ENCODE data around the gene CDCP1.

DNA sequence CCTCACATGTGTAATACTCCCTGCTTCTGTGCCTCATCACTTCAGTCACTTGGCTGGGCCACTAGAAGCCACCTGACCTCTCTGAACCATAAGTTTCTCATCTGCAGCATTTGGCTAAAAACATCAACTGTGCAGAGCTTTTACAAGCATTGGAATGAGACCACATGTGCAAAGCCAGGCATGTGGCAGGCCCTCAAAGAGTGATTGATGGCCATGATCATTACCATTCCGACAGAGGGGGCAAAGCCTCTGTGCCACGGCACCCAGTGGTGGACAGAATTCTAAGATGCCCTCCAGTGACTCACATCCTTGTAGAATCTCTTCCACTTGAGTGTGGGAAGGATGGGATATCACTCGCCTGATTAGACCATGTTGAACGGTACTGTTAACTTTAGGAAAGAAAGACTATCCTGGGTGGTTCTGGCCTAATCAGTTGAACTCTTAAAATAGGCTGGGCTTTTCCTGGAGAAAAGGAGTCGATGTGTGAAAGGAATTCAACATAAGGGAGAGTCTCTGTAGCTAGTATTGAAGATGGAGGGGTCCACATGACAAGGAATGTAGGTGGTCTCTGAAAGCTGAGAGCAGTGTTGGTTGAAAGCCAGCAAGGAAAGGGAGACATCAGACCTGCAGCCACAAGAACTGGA, 13.5 kb downstream of the CDCP1 start:
- TF ChIP-seq, protein P1, sequence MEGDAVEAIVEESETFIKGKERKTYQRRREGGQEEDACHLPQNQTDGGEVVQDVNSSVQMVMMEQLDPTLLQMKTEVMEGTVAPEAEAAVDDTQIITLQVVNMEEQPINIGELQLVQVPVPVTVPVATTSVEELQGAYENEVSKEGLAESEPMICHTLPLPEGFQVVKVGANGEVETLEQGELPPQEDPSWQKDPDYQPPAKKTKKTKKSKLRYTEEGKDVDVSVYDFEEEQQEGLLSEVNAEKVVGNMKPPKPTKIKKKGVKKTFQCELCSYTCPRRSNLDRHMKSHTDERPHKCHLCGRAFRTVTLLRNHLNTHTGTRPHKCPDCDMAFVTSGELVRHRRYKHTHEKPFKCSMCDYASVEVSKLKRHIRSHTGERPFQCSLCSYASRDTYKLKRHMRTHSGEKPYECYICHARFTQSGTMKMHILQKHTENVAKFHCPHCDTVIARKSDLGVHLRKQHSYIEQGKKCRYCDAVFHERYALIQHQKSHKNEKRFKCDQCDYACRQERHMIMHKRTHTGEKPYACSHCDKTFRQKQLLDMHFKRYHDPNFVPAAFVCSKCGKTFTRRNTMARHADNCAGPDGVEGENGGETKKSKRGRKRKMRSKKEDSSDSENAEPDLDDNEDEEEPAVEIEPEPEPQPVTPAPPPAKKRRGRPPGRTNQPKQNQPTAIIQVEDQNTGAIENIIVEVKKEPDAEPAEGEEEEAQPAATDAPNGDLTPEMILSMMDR (IDR thresholded peaks at IDR 0.05), result no peak
- TF ChIP-seq POLR2AphosphoS5 (IDR thresholded peaks at IDR 0.05) (no peak), POLR2A (IDR thresholded peaks at IDR 0.05) (no peak)

All from stomach (tissue), 4 donors.